H1 (cell line): ENCODE results near the gene RXFP4. TPM values are rescaled to one million over a fixed set of nuclear protein-coding genes. Genes with fewer than 3 reads are reported as not detected.

Source experiments
- CTCF ChIA-PET: fragments of 300-600 bp; sonication (Branson Sonifier 250); formaldehyde crosslinking; loops from one replicate; lab custom pipeline; 2021; ENCODE audit not compliant: partially characterized antibody; lab: Charles Lee
- POLR2A ChIA-PET: fragments of 300-600 bp; sonication (Branson Sonifier 250); formaldehyde crosslinking; loops from one replicate; lab custom pipeline; 2021; ENCODE audit warnings: inconsistent platforms; ENCODE audit not compliant: partially characterized antibody; lab: Charles Lee
- DNase-seq, 2 experiments: peaks; one replicate each; pipeline versions ENCODE4 v3.0.0 to v3.0.0-alpha.2; 2010 to 2022; ENCODE audit warnings: low spot score in 2 of 2, low read depth in 1 of 2, mixed read lengths in 1 of 2
- FAIRE-seq: peaks from 2 replicates; lab custom pipeline; 2011; peaks lifted over from hg19 to GRCh38; lab: Jason Lieb, UNC
- H2AFZ ChIP-seq: 2 replicates; pipeline ENCODE4 v1.8.1; 2012; ENCODE audit warnings: low read length, inconsistent platforms
- H2AK5ac ChIP-seq: 2 replicates; pipeline ENCODE4 v1.6.1; 2013; ENCODE audit warnings: low read depth, low read length
- H2BK120ac ChIP-seq: replicated peaks from 2 replicates; pipeline ENCODE3; 2013; ENCODE audit warnings: low read depth, low read length, inconsistent platforms
- H2BK12ac ChIP-seq: 2 replicates; pipeline ENCODE4 v1.6.1; 2013; ENCODE audit warnings: low read depth, low read length
- H2BK15ac ChIP-seq: 2 replicates; pipeline ENCODE4 v1.6.1; 2013; ENCODE audit warnings: low read length
- H2BK20ac ChIP-seq: 2 replicates; pipeline ENCODE4 v1.6.1; 2013; ENCODE audit warnings: low read length
- H2BK5ac ChIP-seq: 2 replicates; pipeline ENCODE4 v1.6.1; 2013; ENCODE audit warnings: low read depth, low read length
- H3K14ac ChIP-seq: 2 replicates; pipeline ENCODE4 v1.6.1; 2013; ENCODE audit warnings: inconsistent platforms; ENCODE audit not compliant: insufficient read length
- H3K18ac ChIP-seq: 2 replicates; pipeline ENCODE4 v1.6.1; 2013; ENCODE audit warnings: low read length; ENCODE audit errors: extremely low read depth
- H3K23ac ChIP-seq: 2 replicates; pipeline ENCODE4 v1.6.1; 2013; ENCODE audit warnings: inconsistent platforms; ENCODE audit not compliant: insufficient read length
- H3K23me2 ChIP-seq: 2 replicates; pipeline ENCODE4 v1.6.1; 2013; ENCODE audit warnings: low read depth, low read length
- H3K27ac ChIP-seq: 2 replicates; pipeline ENCODE4 v1.6.1; 2011; ENCODE audit warnings: low read depth, low read length, inconsistent platforms
- H3K27me3 ChIP-seq, 4 experiments: replicated peaks in 1 of 4; 1 replicate in 1 of 4; 2 replicates in 3 of 4; pipeline versions ENCODE4 v1.6.1 to v1.8.1; 2011 to 2013; ENCODE audit warnings: low read length in 3 of 4, mild to moderate bottlenecking in 3 of 4, inconsistent platforms in 2 of 4, mixed read lengths in 2 of 4, moderate library complexity in 1 of 4; ENCODE audit not compliant: control insufficient read depth in 3 of 4, insufficient read depth in 3 of 4; ENCODE audit errors: extremely low read depth in 1 of 4
- H3K36me3 ChIP-seq, 4 experiments: 2 replicates each; pipeline versions ENCODE4 v1.6.1 to v1.8.1; 2011 to 2013; ENCODE audit warnings: mild to moderate bottlenecking in 4 of 4, low read length in 3 of 4, moderate library complexity in 2 of 4, control low read depth in 1 of 4, inconsistent platforms in 1 of 4; ENCODE audit not compliant: insufficient read depth in 4 of 4, control insufficient read depth in 2 of 4
- H3K4ac ChIP-seq: replicated peaks from 2 replicates; pipeline ENCODE3; 2013; ENCODE audit warnings: low read length, low read depth, mixed read lengths, inconsistent platforms; ENCODE audit not compliant: insufficient read length
- H3K4me1 ChIP-seq, 4 experiments: replicated peaks in 1 of 4; 1 replicate in 1 of 4; 2 replicates in 3 of 4; pipeline versions ENCODE4 v1.6.1 to v1.8.1; 2011 to 2013; ENCODE audit warnings: low read length in 3 of 4, inconsistent platforms in 2 of 4, mixed read lengths in 1 of 4; ENCODE audit not compliant: insufficient read depth in 4 of 4, control insufficient read depth in 3 of 4
- H3K4me2 ChIP-seq, 2 experiments: 2 replicates each; pipeline versions ENCODE4 v1.6.1 to v1.8.1; 2011 to 2013; ENCODE audit warnings: low read depth in 2 of 2, low read length in 2 of 2, control low read depth in 1 of 2, inconsistent platforms in 1 of 2, mild to moderate bottlenecking in 1 of 2; ENCODE audit not compliant: insufficient read depth in 1 of 2
- H3K4me3 ChIP-seq, 4 experiments: fragments of 200-600, 300-600 bp in 1 of 4; sonication (generic), shearing (Covaris generic), sonication (Bioruptor Twin) in 1 of 4; 2 replicates each; pipeline versions ENCODE4 v1.5.1 to v1.8.1; 2011 to 2016; ENCODE audit warnings: low read length in 4 of 4, low read depth in 3 of 4, control low read depth in 2 of 4, inconsistent platforms in 2 of 4, mild to moderate bottlenecking in 2 of 4, mixed read lengths in 1 of 4, moderate library complexity in 1 of 4; ENCODE audit not compliant: insufficient read depth in 2 of 4; ENCODE audit errors: extremely low read depth in 1 of 4
- H3K56ac ChIP-seq: replicated peaks from 2 replicates; pipeline ENCODE3; 2013; ENCODE audit warnings: low read depth, mild to moderate bottlenecking, mixed read lengths, low read length, inconsistent platforms; ENCODE audit not compliant: insufficient read length
- H3K79me1 ChIP-seq: 2 replicates; pipeline ENCODE4 v1.6.1; 2013; ENCODE audit warnings: low read depth, low read length, control low read depth
- H3K79me2 ChIP-seq, 2 experiments: 2 replicates each; pipeline versions ENCODE4 v1.6.1 to v1.8.1; 2012 to 2013; ENCODE audit warnings: low read length in 2 of 2, mild to moderate bottlenecking in 2 of 2, inconsistent platforms in 1 of 2; ENCODE audit not compliant: insufficient read depth in 2 of 2, control insufficient read depth in 1 of 2
- H3K9ac ChIP-seq, 4 experiments: replicated peaks in 1 of 4; 1 replicate in 1 of 4; 2 replicates in 3 of 4; pipeline versions ENCODE4 v1.6.1 to v1.8.1; 2011 to 2013; ENCODE audit warnings: low read depth in 3 of 4, low read length in 3 of 4, control low read depth in 2 of 4, mild to moderate bottlenecking in 2 of 4, moderate library complexity in 2 of 4, inconsistent platforms in 1 of 4; ENCODE audit errors: extremely low read depth in 1 of 4
- H3K9me3 ChIP-seq, 2 experiments: 2 replicates each; pipeline versions ENCODE4 v1.6.1 to v1.8.1; 2012 to 2013; ENCODE audit warnings: mild to moderate bottlenecking in 2 of 2, moderate library complexity in 2 of 2, control low read depth in 1 of 2, inconsistent platforms in 1 of 2, low read depth in 1 of 2, low read length in 1 of 2, mixed read lengths in 1 of 2; ENCODE audit not compliant: insufficient read depth in 2 of 2
- H4K20me1 ChIP-seq, 2 experiments: replicated peaks in 1 of 2; 2 replicates each; pipeline versions ENCODE3 to v1.8.1; 2011 to 2013; ENCODE audit warnings: inconsistent platforms in 2 of 2, low read length in 2 of 2, mild to moderate bottlenecking in 1 of 2; ENCODE audit not compliant: insufficient read depth in 2 of 2, control insufficient read depth in 1 of 2
- H4K5ac ChIP-seq: 2 replicates; pipeline ENCODE4 v1.6.1; 2013; ENCODE audit warnings: low read length, low read depth, mixed read lengths, inconsistent platforms; ENCODE audit not compliant: insufficient read length
- H4K8ac ChIP-seq: 2 replicates; pipeline ENCODE4 v1.8.0; 2013; ENCODE audit warnings: mild to moderate bottlenecking, moderate library complexity, low read length, inconsistent platforms; ENCODE audit not compliant: insufficient read depth; ENCODE audit errors: extremely low read depth
- H4K91ac ChIP-seq: replicated peaks from 2 replicates; pipeline ENCODE3; 2013; ENCODE audit warnings: low read length, mixed read lengths, inconsistent platforms; ENCODE audit not compliant: insufficient read length
- MAFK ChIP-seq: IDR thresholded peaks from 2 replicates; pipeline ENCODE4 v1.6.1; 2012; ENCODE audit warnings: low read depth, mild to moderate bottlenecking, improper control_type of control experiment, low read length
- WGBS, 2 experiments: shearing (Covaris generic) in 1 of 2; methylation state at CpG; one replicate each; pipeline versions ENCODE4 v1.1.6 to v1.1.7; 2013 to 2015; ENCODE audit warnings: low lambda C conversion rate in 2 of 2, mixed read lengths in 2 of 2, inconsistent platforms in 1 of 2, low coverage in 1 of 2, missing lambda C conversion rate in 1 of 2; ENCODE audit not compliant: insufficient replicate concordance in 2 of 2, insufficient coverage in 1 of 2, insufficient read length in 1 of 2; ENCODE audit errors: extremely low coverage in 1 of 2, missing lambda C conversion rate in 1 of 2; 5-methylcytosine and 5-hydroxymethylcytosine counted together
- polyA plus RNA-seq, 7 experiments: library from polyadenylated mRNA; depleted of rRNA in 3 of 7; stranded (reverse) in 5 of 7; unstranded in 2 of 7; fragments of >200 nt in 5 of 7; fragments of 200-250 nt in 2 of 7; gene quantifications; 1 replicate in 5 of 7; 2 replicates in 1 of 7; 4 replicates in 1 of 7; pipeline versions ENCODE4 v1.2.1 to v1.2.3, GENCODE V29; 2011 to 2013; ENCODE audit warnings: missing spikeins in 2 of 7, mixed read lengths in 2 of 7
- total RNA-seq: library from RNA; stranded (reverse); fragmentation: NEBNext Ultra II Directional; extraction: Animal tissue kit (Norgen Biotek cat#: 25700); gene quantifications from 2 replicates; pipeline ENCODE4 v1.2.1, GENCODE V29; 2021

The RXFP4 gene
- total and polyA plus RNA-seq, 2 of the 8 experiments (the other 6 are each of a cell fraction or from before 2014, with no cell fraction given) = not detected

DNA sequence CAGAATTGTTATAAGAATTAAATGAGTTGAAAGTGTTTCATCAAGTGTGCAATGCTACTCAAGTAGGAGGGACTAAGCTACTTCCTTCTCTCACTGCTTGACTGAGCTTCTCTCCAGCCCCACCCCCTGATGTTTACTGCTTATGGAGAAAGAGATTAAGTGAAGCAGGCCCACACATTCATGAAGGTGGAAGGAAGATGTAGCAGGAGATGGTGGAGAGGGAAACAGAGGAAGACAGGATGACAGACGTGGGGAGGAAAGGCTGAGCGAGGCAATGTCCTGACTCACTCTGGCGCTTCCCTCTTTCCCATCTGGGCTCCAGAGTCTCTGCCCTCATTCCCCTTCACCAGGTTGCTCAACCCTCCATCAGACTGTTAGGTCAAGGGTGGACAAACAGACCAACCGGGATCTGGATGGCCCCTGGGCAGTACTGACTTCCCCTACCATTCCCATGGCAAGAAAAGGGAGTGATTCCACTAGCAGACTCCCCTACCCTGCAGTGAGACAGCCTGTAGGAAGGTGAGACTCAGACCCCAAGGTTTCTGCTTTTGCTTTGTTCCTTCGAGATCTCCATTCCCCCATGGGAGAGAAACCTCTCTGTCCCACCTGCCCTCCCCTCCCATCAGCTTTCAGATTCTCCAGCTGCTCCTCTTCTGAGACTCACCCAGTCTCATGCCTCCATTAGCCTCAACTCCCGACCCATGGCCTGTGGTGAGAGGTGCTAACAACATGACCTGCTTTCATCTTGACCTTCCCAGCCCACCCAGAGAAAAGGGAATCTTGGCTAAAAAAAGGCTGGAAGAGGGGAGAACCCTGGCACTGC, 40.0 kb downstream of the RXFP4 start:
- H3K4me3 ChIP-seq = no peak overlapping the region

More for the DNA sequence above, 40.0 kb downstream of the RXFP4 start:
- H2BK120ac ChIP-seq = no peak overlapping the region
- H3K4ac ChIP-seq = no peak overlapping the region
- no peak overlapping the region for H2BK15ac ChIP-seq
- H4K5ac ChIP-seq = no peak overlapping the region
- H3K4me1 ChIP-seq = peaks cover 28 to 44% (median 31%) of the 10 kb centered on the region in 4 experiments
- no peak overlapping the region for H2AFZ ChIP-seq
- peaks cover 17% of the 10 kb centered on the region for H3K23me2 ChIP-seq
- H3K4me2 ChIP-seq = peak overlapping the region in 1 of 2 experiments; percentile 42; a peak in 1 of 4 replicates
- no peak overlapping the region for H3K56ac ChIP-seq
- no peaks in the 10 kb centered on the region for H3K27me3 ChIP-seq
- WGBS, 2 experiments = 87% methylated on average over 6 of the region's 6 CpGs; no CpG with 5 or more reads in 1 of the 2 experiments
- H3K23ac ChIP-seq = no peak overlapping the region
- no peak overlapping the region for H4K8ac ChIP-seq
- no peak for TF ChIP-seq MAFK
- H2AK5ac ChIP-seq = peak overlapping the region; percentile 41
- H3K9me3 ChIP-seq = no peaks in the 10 kb centered on the region
- H3K14ac ChIP-seq = no peak overlapping the region
- ChIA-PET CTCF (interaction anchor here (0.8 to 9.6 kb wide), 13 partner anchors 9 to 109 kb away, joined by 3 to 126 read pairs (median 5); no protein-coding TSS in a partner anchor), POLR2A (interaction anchor here (0.8 to 19.2 kb wide), 9 partner anchors 10 to 101 kb away, joined by 3 to 282 read pairs (median 4); partner anchors contain the start of genes ARHGEF2, MEX3A, RAB25 and RXFP4)
- no peaks in the 10 kb centered on the region for H3K36me3 ChIP-seq
- H2BK12ac ChIP-seq = no peak overlapping the region; the same call in 1 of the 2 replicates
- H3K27ac ChIP-seq = no peak overlapping the region
- no peak overlapping the region for H4K91ac ChIP-seq
- peak overlapping the region in 1 of 4 experiments; percentile 11; a peak in 1 of 7 replicates for H3K9ac ChIP-seq
- H3K79me1 ChIP-seq = peaks cover 5% of the 10 kb centered on the region
- H3K18ac ChIP-seq = no peak overlapping the region
- H3K79me2 ChIP-seq = peaks cover 7 to 15% of the 10 kb centered on the region in 2 experiments
- DNase-seq (no peak), FAIRE-seq (no peak)
- 0 out of 2 replicates have a peak overlapping the region, but pooled peaks have one; percentile 21 for H2BK20ac ChIP-seq
- peaks cover 2% of the 10 kb centered on the region in 2 experiments for H4K20me1 ChIP-seq
- H2BK5ac ChIP-seq = no peak overlapping the region
